Pancreas (tissue), 10 donors: Measurements from ENCODE around the gene MTOR. TPM values are rescaled to one million over a fixed set of nuclear protein-coding genes. Genes with fewer than 3 reads are reported as not detected.

Experiments used
- ATAC-seq, 4 donors: fragments of 200-7000 bp; cut with Tn5 transposase; one replicate each; pipeline versions ENCODE4 v1.8.0 to v1.9.1; 2020; ENCODE audit warnings: mild to moderate bottlenecking in 4 of 4, moderate library complexity in 4 of 4
- DNase-seq, 6 donors: peaks; one replicate each; pipeline ENCODE4 v3.0.0-alpha.2; 2020
- FAIRE-seq: peaks from 2 replicates; lab custom pipeline; 2012; peaks lifted over from hg19 to GRCh38; lab: Jason Lieb, UNC
- H3K27ac ChIP-seq, 4 donors: fragments of 200-600 bp; sonication (generic); 1 replicate in 3 of 4; 2 replicates in 1 of 4; pipeline versions ENCODE4 v1.5.0 to v1.8.0; 2020
- H3K27me3 ChIP-seq, 4 donors: fragments of 200-600 bp; one replicate each; pipeline ENCODE4 v1.8.0; 2021
- H3K36me3 ChIP-seq, 3 donors: fragments of 200-600 bp; sonication (generic) in 1 of 3; one replicate each; pipeline versions ENCODE4 v1.5.0 to v1.8.0; 2020 to 2021
- H3K4me1 ChIP-seq, 3 donors: fragments of 200-600 bp; one replicate each; pipeline ENCODE4 v1.8.0; 2021
- H3K4me3 ChIP-seq, 4 donors: fragments of 200-600 bp; sonication (generic) in 2 of 4; one replicate each; pipeline versions ENCODE4 v1.5.0 to v1.8.0; 2020 to 2021
- H3K9me3 ChIP-seq, 4 donors: fragments of 200-600 bp; one replicate each; pipeline ENCODE4 v1.8.0; 2021
- CTCF ChIP-seq, 4 donors: fragments of 200-600 bp; sonication (generic) in 3 of 4; IDR thresholded peaks; one replicate each; pipeline versions ENCODE4 v1.5.0 to v1.8.0; 2021; ENCODE audit warnings: antibody characterized with exemption in 4 of 4
- WGBS, 2 donors: extraction: QIAGEN DNeasy Blood & Tissue Kit; methylation state at CpG; one replicate each; pipeline ENCODE4 v1.1.7; 2013; 5-methylcytosine and 5-hydroxymethylcytosine counted together
- intact Hi-C, 3 donors: fragments of 100-400 bp; cut with DNase I; formaldehyde crosslinking; loops; one replicate each; pipeline versions ENCODE4 v1.11.1 to v1.14.2; 2022
- polyA plus RNA-seq, 2 donors: library from polyadenylated mRNA; stranded (reverse); fragments of 200-250 nt; gene quantifications; one replicate each; pipeline ENCODE4 v1.2.3, GENCODE V29; 2013
- total RNA-seq, 6 donors: library from RNA; stranded (reverse); fragmentation: NEBNext Ultra II Directional in 4 of 6; extraction: Animal tissue kit (Norgen Biotek cat#: 25700) in 4 of 6; gene quantifications; one replicate each; pipeline versions ENCODE4 v1.2.1 to v1.2.4, GENCODE V29; 2021 to 2023
- donor health status: healthy with polysubstance abuse.
- donor health status: DM: no; HTN: no; CAD: no; lungs with moderate emphysema.
- donor health status: DM: no; HTN: no; CAD: no.
- donor health status: control.
- donor health status: control.
- donor health status: Bipolar disorder and iron deficiency.
- donor health status: DM: yes; HTN: yes; CAD: no.
- donor health status: DM: no; HTN: no; CAD: no.
- donor health status: DM: no; HTN: no; CAD: no.
- donor health status: DM: yes; HTN: yes; CAD: no.

The MTOR gene
- total and polyA plus RNA-seq, 8 donors: 11.9 to 22.6 (median 15.8) TPM

GRCh38 chr1:11215381-11216005, 46.9 kb downstream of the MTOR start:
- no peak for FAIRE-seq

GRCh38 chr1:11214698-11215380, 47.5 kb downstream of the MTOR start:
- no peak for FAIRE-seq
- no peak for DNase-seq

More at GRCh38 chr1:11215381-11216005, 46.9 kb downstream of the MTOR start:
- Histone ChIP-seq H3K36me3 (peaks cover 0 to 40% (median 12%) of the 10 kb centered on the region in 3 donors), H3K4me3 (no peak overlapping the region), H3K27ac (no peak overlapping the region), H3K27me3 (no peaks in the 10 kb centered on the region), H3K4me1 (no peaks in the 10 kb centered on the region), H3K9me3 (no peaks in the 10 kb centered on the region)
- 92 to 93% methylated on average over 2 of the region's 2 CpGs for WGBS, 2 donors
- DNase-seq: no peak
- ATAC-seq: no peak
- intact Hi-C loops: no loop called here
- TF ChIP-seq CTCF (IDR thresholded peaks at IDR 0.05): no peak

GRCh38 chr1:11211925-11212587, 50.3 kb downstream of the MTOR start:
- no peak for FAIRE-seq
- no peak overlapping the region for H3K4me3 ChIP-seq
- no peak for ATAC-seq
- H3K27me3 ChIP-seq: no peaks in the 10 kb centered on the region
- H3K4me1 ChIP-seq: no peaks in the 10 kb centered on the region
- 93% methylated on average over 12 of the region's 12 CpGs for WGBS, 2 donors
- H3K27ac ChIP-seq: no peak overlapping the region
- intact Hi-C loops: no loop called here
- DNase-seq: no peak
- H3K9me3 ChIP-seq: no peaks in the 10 kb centered on the region
- H3K36me3 ChIP-seq: peaks cover 0 to 46% (median 12%) of the 10 kb centered on the region in 3 donors
- no peak for TF ChIP-seq CTCF (IDR thresholded peaks at IDR 0.05)

More at GRCh38 chr1:11214698-11215380, 47.5 kb downstream of the MTOR start:
- intact Hi-C loops: no loop called here
- TF ChIP-seq CTCF (IDR thresholded peaks at IDR 0.05): peak in 1 of 4 donors; percentile 1
- H3K4me1 ChIP-seq: no peaks in the 10 kb centered on the region
- H3K4me3 ChIP-seq: no peak overlapping the region
- 74 to 78% methylated on average over 3 of the region's 3 CpGs for WGBS, 2 donors
- H3K27ac ChIP-seq: no peak overlapping the region
- ATAC-seq: no peak
- H3K36me3 ChIP-seq: peaks cover 0 to 40% (median 12%) of the 10 kb centered on the region in 3 donors
- H3K9me3 ChIP-seq: no peaks in the 10 kb centered on the region
- no peaks in the 10 kb centered on the region for H3K27me3 ChIP-seq

GRCh38 chr1:11211461-11211860, 50.9 kb downstream of the MTOR start:
- no peak for FAIRE-seq
- peaks cover 0 to 50% (median 12%) of the 10 kb centered on the region in 3 donors for H3K36me3 ChIP-seq

More at GRCh38 chr1:11211461-11211860, 50.9 kb downstream of the MTOR start:
- intact Hi-C loops: no loop called here
- Histone ChIP-seq H3K9me3 (no peaks in the 10 kb centered on the region), H3K4me3 (no peak overlapping the region), H3K27ac (no peak overlapping the region), H3K4me1 (no peaks in the 10 kb centered on the region), H3K27me3 (no peaks in the 10 kb centered on the region)
- ATAC-seq (no peak), DNase-seq (no peak)
- 93 to 98% methylated on average over 4 of the region's 4 CpGs for WGBS, 2 donors
- no peak for TF ChIP-seq CTCF (IDR thresholded peaks at IDR 0.05)
